Natural killer cell (primary cell): ENCODE data around the gene GRAP. TPM values are rescaled to one million over a fixed set of nuclear protein-coding genes. Genes with fewer than 3 reads are reported as not detected.
"Not testable (repeated sequence)": the region's sequence is repeated elsewhere in the genome, so short reads cannot be mapped to it uniquely, and the experiment has no call there.

Source experiments
- ATAC-seq, 3 donors: fragments of 150-1000 bp in 2 of 3; fragments of 200-7000 bp in 1 of 3; cut with Tn5 transposase; 1 replicate in 1 of 3; 2 replicates in 2 of 3; pipeline ENCODE4 v1.10.0; 2021; ENCODE audit warnings: mild to moderate bottlenecking in 2 of 3, moderate library complexity in 2 of 3
- DNase-seq, 2 donors: peaks; one replicate each; pipeline versions ENCODE4 v3.0.0 to v3.0.0-alpha.2; 2013 to 2021; ENCODE audit warnings: mixed read lengths in 1 of 2
- H3K27ac ChIP-seq: one replicate; pipeline ENCODE4 v1.5.1; 2013; ENCODE audit warnings: mild to moderate bottlenecking, low read length
- H3K27me3 ChIP-seq: one replicate; pipeline ENCODE4 v1.6.1; 2013; ENCODE audit warnings: low read length; ENCODE audit not compliant: control insufficient read depth, insufficient read depth
- H3K36me3 ChIP-seq: one replicate; pipeline ENCODE4 v1.6.1; 2013; ENCODE audit warnings: low read length; ENCODE audit not compliant: control insufficient read depth, insufficient read depth
- H3K4me1 ChIP-seq: one replicate; pipeline ENCODE4 v1.6.1; 2013; ENCODE audit warnings: low read length; ENCODE audit not compliant: control insufficient read depth, insufficient read depth
- H3K4me3 ChIP-seq: one replicate; pipeline ENCODE4 v1.5.1; 2013; ENCODE audit warnings: low read length
- H3K9me3 ChIP-seq: one replicate; pipeline ENCODE4 v1.6.1; 2013; ENCODE audit warnings: low read length; ENCODE audit not compliant: control insufficient read depth, insufficient read depth
- H3K27ac Mint-ChIP-seq, 2 donors: one replicate each; pipeline ENCODE4 v1.8.0; 2022; ENCODE audit warnings: mild to moderate bottlenecking in 2 of 2, mixed read lengths in 2 of 2, moderate library complexity in 1 of 2
- H3K27me3 Mint-ChIP-seq, 2 donors: one replicate each; pipeline ENCODE4 v1.8.0; 2022; ENCODE audit warnings: low read depth in 2 of 2, mixed read lengths in 2 of 2
- H3K36me3 Mint-ChIP-seq: one replicate; pipeline ENCODE4 v1.8.0; 2022; ENCODE audit warnings: mixed read lengths
- H3K4me1 Mint-ChIP-seq, 2 donors: one replicate each; pipeline ENCODE4 v1.8.0; 2022; ENCODE audit warnings: mixed read lengths in 2 of 2
- H3K4me3 Mint-ChIP-seq: one replicate; pipeline ENCODE4 v1.8.0; 2022; ENCODE audit warnings: mild to moderate bottlenecking, moderate library complexity, mixed read lengths
- H3K9me3 Mint-ChIP-seq, 2 donors: one replicate each; pipeline ENCODE4 v1.8.0; 2022; ENCODE audit warnings: mixed read lengths in 2 of 2
- WGBS: methylation state at CpG from one replicate; pipeline ENCODE4 v1.1.7; 2013; ENCODE audit warnings: missing lambda C conversion rate; ENCODE audit not compliant: insufficient coverage; 5-methylcytosine and 5-hydroxymethylcytosine counted together
- intact Hi-C: fragments of 100-400 bp; cut with micrococcal nuclease; formaldehyde crosslinking; loops from one replicate; pipeline ENCODE4 v1.14.2; 2022
- total RNA-seq, 4 donors: library from RNA; stranded (reverse); fragments of 120-200 nt in 1 of 4; gene quantifications; one replicate each; pipeline versions ENCODE4 v1.2.3 to v1.2.4, GENCODE V29; 2013 to 2022

GRAP gene
- 10 to 100 TPM in 1 of 3 donors, 1 to 10 TPM in 2; 5.6 to 11.3 (median 7.1) TPM for total RNA-seq
- 23.8 TPM for total RNA-seq (2013)

DNA sequence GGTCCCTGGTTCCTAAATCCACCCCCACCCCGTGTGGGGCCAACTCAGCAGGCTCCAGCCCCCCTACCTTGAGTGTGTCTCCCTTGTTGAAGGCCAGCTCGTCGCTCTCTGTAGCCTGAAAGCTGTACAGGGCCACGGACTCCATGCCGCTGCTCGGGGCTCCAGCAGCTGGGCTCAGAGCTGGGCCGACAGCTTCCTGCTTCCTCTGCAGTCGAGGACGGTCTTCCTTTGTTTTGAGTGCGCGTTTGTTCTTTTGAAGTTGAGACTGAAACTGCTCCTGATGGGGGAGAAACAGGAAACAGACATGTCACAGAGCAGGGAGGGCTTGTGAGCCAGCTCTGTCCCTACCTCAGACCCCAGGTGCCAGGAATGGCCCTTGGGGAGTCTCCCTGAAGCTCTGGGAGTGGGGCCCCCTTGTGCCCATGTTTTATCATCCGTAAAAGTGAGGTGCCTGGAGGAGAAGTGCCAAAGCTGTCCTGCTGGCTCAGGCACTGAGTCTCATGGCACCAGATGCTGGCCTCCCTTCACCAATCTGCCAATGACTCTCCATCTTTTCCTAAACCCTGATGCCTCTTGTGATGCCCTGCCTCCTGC lies at the start of gene GRAP:
Gene GRAP, minus strand, starts transcription at position 176 of the 594 bp plus-strand sequence. Its CDS starts 31 bp downstream, at position 145.
- H3K27me3 ChIP-seq, H3K4me1 ChIP-seq, H3K4me3 ChIP-seq, H3K9me3 ChIP-seq, H3K27ac ChIP-seq, H3K27ac Mint-ChIP-seq, H3K9me3 Mint-ChIP-seq, H3K27me3 Mint-ChIP-seq, H3K4me1 Mint-ChIP-seq, H3K36me3 Mint-ChIP-seq, DNase-seq, intact Hi-C loops, H3K36me3 ChIP-seq, H3K4me3 Mint-ChIP-seq: not testable (repeated sequence)
- peak; percentile 67 to 86 (median 80) for ATAC-seq
- no CpG with 5 or more reads among the region's 12 CpGs for WGBS

DNA sequence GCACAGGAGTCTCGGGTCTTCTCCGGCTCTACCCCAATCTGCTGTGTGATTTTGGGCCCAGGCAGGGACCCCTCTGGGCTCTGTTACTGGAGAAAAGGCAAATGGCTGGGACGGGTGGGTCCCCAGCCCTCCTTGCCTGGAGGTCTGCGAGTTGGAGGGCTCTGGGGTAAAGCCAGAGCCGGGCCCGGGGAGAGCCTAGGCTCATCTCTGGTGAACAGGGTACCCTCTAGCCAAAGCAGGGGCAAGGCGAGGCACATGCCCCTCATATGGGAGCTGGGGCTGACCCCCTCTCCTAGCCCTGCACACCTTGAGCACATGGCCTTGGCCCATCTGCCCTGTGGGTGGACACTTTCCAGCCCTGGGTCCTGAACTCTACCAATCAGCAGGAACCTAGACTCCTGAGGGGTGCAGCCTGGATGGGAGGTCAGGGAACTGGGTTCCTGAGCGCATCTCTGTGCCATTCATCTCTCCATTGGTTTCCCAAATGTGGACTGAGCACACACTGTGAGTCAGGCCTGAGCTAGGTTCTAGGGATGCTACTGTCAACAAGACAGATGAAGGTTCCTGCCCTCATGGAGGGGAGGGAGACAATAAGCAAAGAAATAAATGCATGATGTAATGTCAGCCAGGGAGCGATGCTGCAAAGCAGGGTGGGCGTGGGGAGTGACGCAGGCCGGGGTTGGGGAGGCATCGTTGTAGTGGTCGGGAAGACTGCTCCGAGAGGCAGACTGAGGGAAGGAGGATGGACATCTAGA lies 47.1 kb upstream of the GRAP start:
- H3K9me3 ChIP-seq, H3K4me3 Mint-ChIP-seq, H3K9me3 Mint-ChIP-seq, H3K27ac ChIP-seq, H3K36me3 ChIP-seq, H3K36me3 Mint-ChIP-seq, DNase-seq, H3K27me3 Mint-ChIP-seq, H3K27ac Mint-ChIP-seq, H3K27me3 ChIP-seq, H3K4me1 Mint-ChIP-seq, intact Hi-C loops, H3K4me3 ChIP-seq, ATAC-seq, H3K4me1 ChIP-seq: not testable (repeated sequence)
- 94% methylated on average over 4 of the region's 15 CpGs for WGBS

DNA sequence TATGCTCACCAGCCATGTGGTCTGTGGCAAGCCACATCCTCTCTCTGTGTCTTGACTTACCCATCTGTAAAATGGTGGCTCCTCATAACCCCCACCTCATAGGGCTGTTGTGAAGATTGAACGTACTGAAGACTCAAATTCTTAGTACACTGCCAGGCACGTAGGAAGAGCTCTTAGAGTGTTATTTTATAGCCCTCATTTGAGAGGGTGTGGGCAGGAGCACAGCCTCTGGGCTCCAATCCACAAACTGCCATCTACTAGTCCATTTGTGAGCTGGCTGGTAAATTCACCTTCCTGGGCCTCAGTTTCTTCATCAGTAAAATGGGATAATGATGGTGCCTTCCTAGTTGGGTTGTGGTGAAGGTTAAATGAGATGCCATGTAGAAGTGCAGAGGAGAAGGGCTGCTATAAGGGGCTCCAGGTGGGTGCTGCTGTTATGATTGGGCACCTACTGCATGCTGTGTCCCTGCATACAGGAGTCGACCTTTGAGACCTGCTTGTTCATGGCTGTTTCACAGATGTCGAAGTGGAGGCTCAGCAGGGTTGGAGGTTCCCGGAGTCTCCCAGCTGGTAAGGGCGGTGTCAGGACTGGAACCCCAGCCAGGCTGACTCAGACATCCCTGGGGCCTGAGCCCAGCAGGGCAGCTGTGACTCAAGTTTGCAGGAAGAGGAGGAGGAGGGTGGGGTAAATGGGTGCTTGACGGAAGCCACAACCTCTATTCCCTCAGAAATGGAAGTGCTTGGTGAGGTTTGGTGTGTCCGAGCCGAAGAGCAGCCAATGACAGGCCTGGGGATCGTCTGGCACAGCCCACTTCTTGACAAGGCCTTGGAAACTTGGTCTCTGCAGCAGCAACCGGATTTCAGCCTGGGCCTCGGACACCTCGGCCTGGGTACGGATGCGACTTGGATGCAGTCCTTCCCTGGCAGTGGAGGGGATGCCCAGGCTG lies 46.3 kb upstream of the GRAP start:
- H3K4me1 ChIP-seq, H3K36me3 Mint-ChIP-seq, H3K9me3 ChIP-seq, H3K27ac Mint-ChIP-seq, intact Hi-C loops, H3K4me3 ChIP-seq, H3K27me3 Mint-ChIP-seq, H3K4me1 Mint-ChIP-seq, H3K9me3 Mint-ChIP-seq, ATAC-seq, H3K27ac ChIP-seq, H3K27me3 ChIP-seq, H3K36me3 ChIP-seq, H3K4me3 Mint-ChIP-seq, DNase-seq: not testable (repeated sequence)
- WGBS: 84% methylated on average over 6 of the region's 15 CpGs

DNA sequence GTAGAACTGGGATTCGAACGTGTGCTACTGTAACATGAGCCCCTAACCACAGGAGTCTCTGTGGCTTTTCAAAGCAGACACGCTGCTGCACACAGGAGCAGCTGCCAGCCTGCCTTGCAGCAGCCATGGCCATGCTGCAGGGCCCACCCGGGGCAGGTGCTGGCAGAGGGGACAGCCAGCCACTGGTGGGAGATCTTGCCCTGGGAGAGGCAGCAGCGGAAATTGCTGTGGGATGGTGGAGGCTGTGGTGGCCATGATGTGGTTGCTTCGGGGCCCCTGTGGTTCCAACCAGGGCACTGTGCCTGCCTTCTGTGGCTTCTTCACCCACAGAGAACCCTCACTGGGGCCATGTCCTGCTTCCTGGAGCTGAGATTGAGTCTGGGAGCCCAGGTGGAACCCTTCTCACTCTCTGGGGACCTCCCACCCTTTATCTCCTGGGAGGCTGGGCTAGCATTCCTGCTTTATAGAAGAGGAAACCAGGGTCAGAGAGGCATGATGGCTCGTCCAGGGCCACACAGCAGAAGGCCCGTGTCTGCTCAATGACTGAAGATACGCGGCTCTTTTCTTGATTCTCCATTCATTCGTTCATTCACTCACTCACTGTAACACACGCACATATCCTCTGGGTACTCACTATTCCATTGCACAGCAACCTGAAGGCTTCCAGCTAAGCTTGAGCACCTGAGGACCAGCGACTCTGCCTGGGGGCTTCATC lies 43.5 kb upstream of the GRAP start:
- H3K27ac ChIP-seq, H3K9me3 ChIP-seq, H3K36me3 Mint-ChIP-seq, H3K4me1 Mint-ChIP-seq, H3K4me3 ChIP-seq, H3K27ac Mint-ChIP-seq, H3K36me3 ChIP-seq, DNase-seq, H3K4me1 ChIP-seq, H3K4me3 Mint-ChIP-seq, H3K9me3 Mint-ChIP-seq, intact Hi-C loops, H3K27me3 ChIP-seq, H3K27me3 Mint-ChIP-seq: not testable (repeated sequence)
- no CpG with 5 or more reads among the region's 13 CpGs for WGBS
- peak in 2 of 3 donors; percentile 56 to 72 for ATAC-seq

DNA sequence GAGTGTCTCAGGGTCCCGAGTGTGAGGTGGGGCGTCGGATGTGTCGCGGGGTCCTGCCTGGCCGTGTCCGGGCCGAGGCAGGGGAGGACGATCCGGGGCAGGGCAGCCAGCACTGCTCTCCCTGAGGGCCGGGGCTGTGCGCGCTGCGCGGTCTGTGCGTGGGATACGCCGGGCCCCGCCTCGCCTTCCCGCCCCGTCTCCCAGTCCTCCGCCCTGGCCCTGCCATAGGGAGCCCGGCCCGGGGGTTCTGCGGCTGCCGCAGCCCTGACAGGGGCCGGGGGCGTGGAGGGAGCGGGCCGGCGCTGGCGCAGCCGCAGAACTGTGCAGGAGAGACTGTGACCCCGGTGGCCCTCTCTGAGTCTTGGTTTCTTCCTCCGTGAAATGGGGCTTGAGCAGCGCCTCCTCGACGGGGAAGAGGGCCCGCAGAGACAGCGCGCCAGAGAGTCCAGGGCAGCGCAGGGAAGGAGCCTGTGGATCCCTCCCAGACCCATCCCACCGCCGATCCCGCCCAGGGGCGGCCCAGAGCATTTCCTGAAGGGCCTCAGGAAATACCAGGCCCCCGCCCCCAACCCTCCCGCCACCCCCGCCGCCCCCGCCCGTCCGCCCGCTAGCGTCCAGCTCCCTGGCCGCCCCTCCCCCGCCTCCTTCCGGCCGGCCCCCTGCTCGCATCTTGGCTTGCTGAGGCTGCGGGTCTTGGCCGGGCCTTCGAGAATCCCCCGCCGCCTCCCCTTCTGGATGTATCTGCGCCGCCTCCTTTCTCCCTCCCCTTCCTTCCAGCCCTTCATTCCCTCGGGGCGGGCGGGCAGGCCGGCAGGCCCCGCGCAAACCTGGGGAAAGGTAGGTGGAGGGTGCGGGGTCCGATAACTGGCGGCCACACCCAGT lies 42.3 kb upstream of the GRAP start:
- H3K27me3 ChIP-seq, H3K4me3 ChIP-seq, H3K4me1 Mint-ChIP-seq, H3K9me3 ChIP-seq, intact Hi-C loops, H3K4me3 Mint-ChIP-seq, H3K36me3 Mint-ChIP-seq, H3K27ac Mint-ChIP-seq, DNase-seq, H3K9me3 Mint-ChIP-seq, H3K4me1 ChIP-seq, H3K27me3 Mint-ChIP-seq, H3K27ac ChIP-seq, H3K36me3 ChIP-seq: not testable (repeated sequence)
- no CpG with 5 or more reads among the region's 77 CpGs for WGBS
- ATAC-seq: peak in 2 of 3 donors; percentile 52 to 57

DNA sequence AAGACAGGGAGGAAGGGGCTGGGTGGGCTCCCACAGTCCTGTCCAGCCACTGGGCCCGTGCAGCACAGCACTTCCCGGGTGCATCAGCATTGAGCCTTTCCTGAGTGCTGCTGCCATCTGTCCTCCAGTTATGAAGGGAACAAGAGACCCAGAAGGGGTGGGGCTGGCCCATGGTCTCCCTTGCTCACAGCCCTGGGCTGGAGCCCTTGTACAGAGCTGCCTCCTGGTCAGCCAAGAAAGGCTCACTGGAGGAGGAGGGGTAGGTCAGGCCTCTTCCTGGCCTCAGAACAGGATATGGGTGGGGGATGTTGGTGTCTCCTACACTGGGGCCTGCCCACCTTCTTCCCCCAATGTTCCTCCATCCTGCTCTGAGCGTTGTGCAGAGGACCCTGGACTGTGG lies 30.6 kb upstream of the GRAP start:
- H3K9me3 ChIP-seq, H3K4me1 ChIP-seq, H3K27me3 Mint-ChIP-seq, H3K4me3 ChIP-seq, ATAC-seq, H3K27ac ChIP-seq, H3K36me3 Mint-ChIP-seq, H3K9me3 Mint-ChIP-seq, H3K27ac Mint-ChIP-seq, H3K4me1 Mint-ChIP-seq, H3K27me3 ChIP-seq, DNase-seq, intact Hi-C loops, H3K4me3 Mint-ChIP-seq, H3K36me3 ChIP-seq: not testable (repeated sequence)
- WGBS: no CpG with 5 or more reads among the region's 3 CpGs
